ENCODE results near the gene ACLY. TPM values are rescaled to one million over a fixed set of nuclear protein-coding genes. Genes with fewer than 3 reads are reported as not detected.

ACLY gene
- total RNA-seq, 4 donors from 2014 or later: 91.6 to 133 (median 111) TPM

- DNase-seq (ENCODE audit: low spot score): no peak
- no peak for ATAC-seq (ENCODE audit: low FRiP score)
- no peak for TF ChIP-seq CTCF (IDR thresholded peaks at IDR 0.05)
Observed at GRCh38 chr17:41824086-41824485, 94.7 kb downstream of the ACLY start.

- ATAC-seq (ENCODE audit: low FRiP score) (no peak), DNase-seq (ENCODE audit: low spot score) (no peak)
- TF ChIP-seq CTCF (IDR thresholded peaks at IDR 0.05): no peak
Observed at GRCh38 chr17:41823580-41823979, 95.2 kb downstream of the ACLY start.

DNA sequence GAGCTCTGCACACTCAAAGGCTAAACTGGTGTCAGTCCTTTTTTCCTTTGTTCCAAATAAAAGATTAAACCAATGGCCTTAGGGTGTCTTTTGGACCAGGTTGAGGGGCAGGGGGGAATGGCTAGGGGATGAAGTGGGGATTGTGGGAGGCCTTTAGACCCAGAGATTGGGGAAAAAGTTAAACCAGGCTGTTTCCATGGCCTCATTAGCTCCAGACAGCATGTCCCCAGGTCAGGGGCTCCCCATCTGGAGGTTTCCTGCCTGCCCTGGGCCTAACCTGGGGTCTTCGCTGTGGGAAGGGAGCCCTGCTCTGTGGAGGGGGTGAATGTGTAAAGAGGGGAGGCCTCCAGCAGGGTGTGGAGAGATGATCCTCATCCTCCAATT is 95.6 kb downstream of the ACLY start:
- no peak for DNase-seq (ENCODE audit: low spot score)
- no peak for ATAC-seq (ENCODE audit: low FRiP score)
- TF ChIP-seq CTCF (IDR thresholded peaks at IDR 0.05): no peak

DNA sequence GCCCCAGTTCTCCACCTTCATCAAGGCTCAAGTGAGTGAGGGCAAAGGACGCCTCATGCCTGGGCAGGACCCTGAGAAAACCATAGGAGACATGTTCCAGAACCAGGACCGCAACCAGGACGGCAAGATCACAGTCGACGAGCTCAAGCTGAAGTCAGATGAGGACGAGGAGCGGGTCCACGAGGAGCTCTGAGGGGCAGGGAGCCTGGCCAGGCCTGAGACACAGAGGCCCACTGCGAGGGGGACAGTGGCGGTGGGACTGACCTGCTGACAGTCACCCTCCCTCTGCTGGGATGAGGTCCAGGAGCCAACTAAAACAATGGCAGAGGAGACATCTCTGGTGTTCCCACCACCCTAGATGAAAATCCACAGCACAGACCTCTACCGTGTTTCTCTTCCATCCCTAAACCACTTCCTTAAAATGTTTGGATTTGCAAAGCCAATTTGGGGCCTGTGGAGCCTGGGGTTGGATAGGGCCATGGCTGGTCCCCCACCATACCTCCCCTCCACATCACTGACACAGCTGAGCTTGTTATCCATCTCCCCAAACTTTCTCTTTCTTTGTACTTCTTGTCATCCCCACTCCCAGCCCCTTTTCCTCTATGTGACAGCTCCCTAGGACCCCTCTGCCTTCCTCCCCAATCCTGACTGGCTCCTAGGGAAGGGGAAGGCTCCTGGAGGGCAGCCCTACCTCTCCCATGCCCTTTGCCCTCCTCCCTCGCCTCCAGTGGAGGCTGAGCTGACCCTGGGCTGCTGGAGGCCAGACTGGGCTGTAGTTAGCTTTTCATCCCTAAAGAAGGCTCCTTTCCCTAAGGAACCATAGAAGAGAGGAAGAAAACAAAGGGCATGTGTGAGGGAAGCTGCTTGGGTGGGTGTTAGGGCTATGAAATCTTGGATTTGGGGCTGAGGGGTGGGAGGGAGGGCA is 96.3 kb downstream of the ACLY start:
- ATAC-seq (ENCODE audit: low FRiP score): no peak
- no peak for DNase-seq (ENCODE audit: low spot score)
- no peak for TF ChIP-seq CTCF (IDR thresholded peaks at IDR 0.05)

DNA sequence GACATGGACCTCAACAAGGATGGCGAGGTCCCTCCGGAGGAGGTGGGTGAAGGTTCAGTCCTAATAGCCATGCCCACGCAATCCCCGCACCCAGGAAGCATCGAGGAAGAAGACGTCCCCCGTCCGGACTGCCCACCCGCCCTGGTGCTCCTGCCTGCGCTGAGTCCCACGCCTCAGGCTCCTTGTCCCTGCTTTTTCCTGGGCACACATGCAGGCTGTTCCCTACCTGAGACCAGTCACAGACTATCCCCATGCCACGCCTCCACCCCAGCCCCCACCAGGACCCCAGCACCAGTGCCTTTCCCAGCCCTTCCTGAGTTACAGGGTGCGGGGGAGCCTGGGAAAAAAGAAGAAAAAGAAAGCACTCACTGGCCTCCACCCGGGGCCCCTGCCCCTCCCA is 97.0 kb downstream of the ACLY start:
- ATAC-seq (ENCODE audit: low FRiP score): no peak
- TF ChIP-seq CTCF (IDR thresholded peaks at IDR 0.05): no peak
- DNase-seq (ENCODE audit: low spot score): no peak

DNA sequence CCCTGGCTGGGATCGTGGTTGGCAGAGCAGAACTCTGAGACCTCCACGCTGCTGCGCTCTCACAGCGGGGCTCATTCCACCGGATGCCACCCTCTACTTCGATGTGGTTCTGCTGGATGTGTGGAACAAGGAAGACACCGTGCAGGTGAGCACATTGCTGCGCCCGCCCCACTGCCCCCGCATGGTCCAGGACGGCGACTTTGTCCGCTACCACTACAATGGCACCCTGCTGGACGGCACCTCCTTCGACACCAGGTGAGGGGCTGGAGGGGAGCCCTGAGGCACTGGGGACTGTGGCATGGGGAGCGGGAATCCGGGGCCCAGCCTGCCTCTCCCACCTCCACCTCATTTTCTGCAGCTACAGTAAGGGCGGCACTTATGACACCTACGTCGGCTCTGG is 100.7 kb downstream of the ACLY start:
- no peak for DNase-seq (ENCODE audit: low spot score)
- TF ChIP-seq CTCF (IDR thresholded peaks at IDR 0.05): no peak
- no peak for ATAC-seq (ENCODE audit: low FRiP score)

Small RNAs within 50 kb of the gene (small RNA-seq; reads per million reads assigned to genes)
- not detected for gene AC125257.2

Other genes with a start within 250 kb of the ACLY start
- 100 to 1,000 TPM; 444 to 832 (median 685) TPM for gene EIF1, start 230.1 kb downstream of the ACLY start, total RNA-seq
- gene GAST, start 206.6 kb downstream of the ACLY start, total RNA-seq: not detected
- 1 to 10 TPM in 1 of 4 donors, under 1 TPM in 1, not detected in 2; 0.47 to 1.1 TPM for gene HAP1, start 184.3 kb downstream of the ACLY start, total RNA-seq
- 10 to 100 TPM; 34.8 to 84.5 (median 39.0) TPM for gene JUP, start 132.2 kb downstream of the ACLY start, total RNA-seq
- gene P3H4, start 107.0 kb downstream of the ACLY start, total RNA-seq: 10 to 100 TPM in 2 of 4 donors, 1 to 10 TPM in 2; 6.6 to 15.6 (median 10.0) TPM
- gene FKBP10, start 105.9 kb downstream of the ACLY start, total RNA-seq: 10 to 100 TPM; 30.5 to 53.1 (median 42.3) TPM
- gene NT5C3B, start 82.7 kb downstream of the ACLY start, total RNA-seq: 10 to 100 TPM; 35.5 to 65.9 (median 42.5) TPM
- gene KLHL10, start 81.1 kb downstream of the ACLY start, total RNA-seq: under 1 TPM in 3 of 4 donors, not detected in 1; 0.44 to 0.72 (median 0.63) TPM
- 10 to 100 TPM; 16.2 to 18.8 (median 18.0) TPM for gene KLHL11, start 53.5 kb downstream of the ACLY start, total RNA-seq
- gene ODAD4, start 11.7 kb upstream of the ACLY start, total RNA-seq: under 1 TPM; 0.19 to 0.96 (median 0.49) TPM
- gene CNP, start 47.8 kb upstream of the ACLY start, total RNA-seq: 10 to 100 TPM; 42.2 to 62.9 (median 49.8) TPM
- 10 to 100 TPM; 46.5 to 72.5 (median 70.7) TPM for gene DNAJC7, start 98.5 kb upstream of the ACLY start, total RNA-seq
- gene NKIRAS2, start 101.1 kb upstream of the ACLY start, total RNA-seq: 10 to 100 TPM; 27.8 to 39.3 (median 30.4) TPM
- under 1 TPM; 0.09 to 0.63 (median 0.19) TPM for gene C17orf113, start 131.7 kb upstream of the ACLY start, total RNA-seq
- gene ZNF385C, start 179.5 kb upstream of the ACLY start, total RNA-seq: not detected
- 10 to 100 TPM in 2 of 4 donors, 1 to 10 TPM in 2; 7.8 to 21.8 (median 10.2) TPM for gene DHX58, start 193.8 kb upstream of the ACLY start, total RNA-seq
- 10 to 100 TPM; 30.2 to 68.7 (median 33.9) TPM for gene KAT2A, start 202.4 kb upstream of the ACLY start, total RNA-seq
- under 1 TPM in 1 of 4 donors, not detected in 3; 0.25 TPM for gene HSPB9, start 203.9 kb upstream of the ACLY start, total RNA-seq
- 100 to 1,000 TPM; 122 to 178 (median 158) TPM for gene RAB5C, start 236.0 kb upstream of the ACLY start, total RNA-seq